Endodermal cell (in vitro differentiated cells): ENCODE measurements around the gene EME2. TPM values are rescaled to one million over a fixed set of nuclear protein-coding genes. Genes with fewer than 3 reads are reported as not detected.
"Not testable (repeated sequence)": the region's sequence is repeated elsewhere in the genome, so short reads cannot be mapped to it uniquely, and the experiment has no call there.

Experiments
- DNase-seq: peaks from one replicate; pipeline ENCODE4 v3.0.0-alpha.2; 2017
- H3K27ac ChIP-seq: 2 replicates; pipeline ENCODE4 v1.5.1; 2013; ENCODE audit warnings: mild to moderate bottlenecking, low read depth, low read length, moderate library complexity
- H3K27me3 ChIP-seq: 2 replicates; pipeline ENCODE4 v1.6.1; 2013; ENCODE audit warnings: mild to moderate bottlenecking, low read length, moderate library complexity; ENCODE audit not compliant: insufficient read depth, control insufficient read depth, poor library complexity, severe bottlenecking
- H3K36me3 ChIP-seq: 2 replicates; pipeline ENCODE4 v1.7.0; 2013; ENCODE audit warnings: mild to moderate bottlenecking, low read length, moderate library complexity; ENCODE audit not compliant: control insufficient read depth, insufficient read depth
- H3K4me1 ChIP-seq: one replicate; pipeline ENCODE4 v1.7.0; 2013; ENCODE audit warnings: low read length; ENCODE audit not compliant: control insufficient read depth, insufficient read depth
- H3K4me3 ChIP-seq: 2 replicates; pipeline ENCODE4 v1.5.1; 2013; ENCODE audit warnings: mild to moderate bottlenecking, low read length, moderate library complexity
- H3K9ac ChIP-seq: 2 replicates; pipeline ENCODE4 v1.6.1; 2013; ENCODE audit warnings: mild to moderate bottlenecking, low read length, moderate library complexity; ENCODE audit not compliant: poor library complexity, severe bottlenecking; ENCODE audit errors: extremely low read depth
- H3K9me3 ChIP-seq: 2 replicates; pipeline ENCODE4 v1.6.1; 2013; ENCODE audit warnings: mild to moderate bottlenecking, low read length, moderate library complexity; ENCODE audit not compliant: control insufficient read depth
- H3K27ac Mint-ChIP-seq: 2 replicates; pipeline ENCODE4 v1.8.0; 2020; ENCODE audit warnings: mixed read lengths
- H3K27me3 Mint-ChIP-seq: 2 replicates; pipeline ENCODE4 v1.8.0; 2021; ENCODE audit warnings: mild to moderate bottlenecking, mixed read lengths; ENCODE audit not compliant: insufficient read depth
- H3K36me3 Mint-ChIP-seq: 2 replicates; pipeline ENCODE4 v1.8.0; 2020; ENCODE audit warnings: low read depth, mixed read lengths
- H3K4me1 Mint-ChIP-seq: 2 replicates; pipeline ENCODE4 v1.8.0; 2020; ENCODE audit warnings: mixed read lengths
- H3K4me3 Mint-ChIP-seq: 2 replicates; pipeline ENCODE4 v1.8.0; 2020; ENCODE audit warnings: mild to moderate bottlenecking, moderate library complexity, mixed read lengths
- H3K9me3 Mint-ChIP-seq: 2 replicates; pipeline ENCODE4 v1.8.0; 2020; ENCODE audit warnings: mild to moderate bottlenecking, mixed read lengths
- WGBS, 2 experiments: methylation state at CpG; one replicate each; pipeline versions ENCODE4 v1.1.5 to v1.1.7; 2013; ENCODE audit warnings: missing lambda C conversion rate in 2 of 2, mixed read lengths in 1 of 2; ENCODE audit not compliant: insufficient coverage in 1 of 2, insufficient read length in 1 of 2; 5-methylcytosine and 5-hydroxymethylcytosine counted together
- total RNA-seq, 2 donors: library from RNA; stranded (reverse); fragmentation: NEBNext Ultra II Directional in 1 of 2; extraction: Animal tissue kit (Norgen Biotek cat#: 25700) in 1 of 2; gene quantifications; 2 replicates in 1 of 2; 3 replicates in 1 of 2; pipeline ENCODE4 v1.2.1, GENCODE V29; 2021
- TF ChIP-seq, protein P1 (sequence below): fragments of 200-600 bp; sonication (generic); conservative IDR thresholded peaks from 2 replicates; pipeline ENCODE4 v1.5.0; 2021; ENCODE audit warnings: antibody characterized with exemption, mild to moderate bottlenecking

EME2 gene
- total RNA-seq, 2 donors from 2014 or later, result 34.3 to 64.3 TPM

DNA sequence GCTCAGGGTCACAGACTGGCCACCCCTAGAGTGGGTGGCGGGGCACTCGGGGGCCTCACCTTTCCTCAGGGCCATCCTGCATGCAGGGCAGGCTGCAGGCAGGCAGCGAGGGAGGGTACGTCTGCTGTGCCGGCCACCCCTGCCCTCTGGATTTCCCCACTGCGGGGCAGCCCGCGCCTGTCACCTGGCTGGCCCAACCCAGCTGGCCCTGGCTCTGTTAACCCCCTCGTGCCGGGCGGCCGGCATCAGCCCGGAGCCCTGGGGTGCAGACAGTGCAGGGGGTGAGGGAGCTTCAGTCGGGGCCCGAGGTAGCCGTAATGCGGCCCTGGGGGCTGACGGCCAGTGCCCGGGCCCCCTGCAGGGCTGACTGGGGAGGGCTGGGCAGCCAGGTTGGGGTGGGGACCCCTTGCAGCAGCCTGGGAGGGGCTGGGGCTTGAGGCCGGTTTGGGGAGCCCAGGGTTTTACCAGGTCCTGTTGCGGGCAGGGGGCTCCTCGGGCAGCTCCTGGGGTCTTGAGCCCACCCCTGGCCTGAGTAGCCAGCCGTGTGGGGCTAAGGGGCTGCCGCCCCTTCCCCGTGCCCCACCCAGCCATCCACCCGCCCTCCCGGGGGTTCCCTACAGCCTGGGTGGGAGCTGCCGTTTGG lies 21.1 kb downstream of the EME2 start, which contains the start of gene IGFALS:
TSS of gene IGFALS (minus strand) at position 128 of the 643 bp plus-strand sequence. CDS start at position 75, 53 bp downstream.
- no peaks in the 10 kb centered on the region for H3K27me3 Mint-ChIP-seq
- Histone ChIP-seq H3K27ac (no peak within 1 kb of the TSS), H3K4me3 (no peak within 1 kb of the TSS), H3K27me3 (no peaks in the 10 kb centered on the region), H3K9me3 (peaks cover 12% of the 10 kb centered on the region), H3K36me3 (no peaks in the 10 kb centered on the region), H3K4me1 (no peaks in the 10 kb centered on the region), H3K9ac (no peak within 1 kb of the TSS)
- no peak within 1 kb of the TSS for H3K4me3 Mint-ChIP-seq
- DNase-seq, result no peak
- TF ChIP-seq, protein P1, sequence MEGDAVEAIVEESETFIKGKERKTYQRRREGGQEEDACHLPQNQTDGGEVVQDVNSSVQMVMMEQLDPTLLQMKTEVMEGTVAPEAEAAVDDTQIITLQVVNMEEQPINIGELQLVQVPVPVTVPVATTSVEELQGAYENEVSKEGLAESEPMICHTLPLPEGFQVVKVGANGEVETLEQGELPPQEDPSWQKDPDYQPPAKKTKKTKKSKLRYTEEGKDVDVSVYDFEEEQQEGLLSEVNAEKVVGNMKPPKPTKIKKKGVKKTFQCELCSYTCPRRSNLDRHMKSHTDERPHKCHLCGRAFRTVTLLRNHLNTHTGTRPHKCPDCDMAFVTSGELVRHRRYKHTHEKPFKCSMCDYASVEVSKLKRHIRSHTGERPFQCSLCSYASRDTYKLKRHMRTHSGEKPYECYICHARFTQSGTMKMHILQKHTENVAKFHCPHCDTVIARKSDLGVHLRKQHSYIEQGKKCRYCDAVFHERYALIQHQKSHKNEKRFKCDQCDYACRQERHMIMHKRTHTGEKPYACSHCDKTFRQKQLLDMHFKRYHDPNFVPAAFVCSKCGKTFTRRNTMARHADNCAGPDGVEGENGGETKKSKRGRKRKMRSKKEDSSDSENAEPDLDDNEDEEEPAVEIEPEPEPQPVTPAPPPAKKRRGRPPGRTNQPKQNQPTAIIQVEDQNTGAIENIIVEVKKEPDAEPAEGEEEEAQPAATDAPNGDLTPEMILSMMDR, result no peak
- 90 to 93% methylated on average over 6 to 28 of the region's 28 CpGs for WGBS, 2 experiments
- no peak within 1 kb of the TSS for H3K27ac Mint-ChIP-seq
- H3K36me3 Mint-ChIP-seq, result peaks cover 15% of the 10 kb centered on the region
- no peaks in the 10 kb centered on the region for H3K4me1 Mint-ChIP-seq
- peaks cover 27% of the 10 kb centered on the region for H3K9me3 Mint-ChIP-seq

DNA sequence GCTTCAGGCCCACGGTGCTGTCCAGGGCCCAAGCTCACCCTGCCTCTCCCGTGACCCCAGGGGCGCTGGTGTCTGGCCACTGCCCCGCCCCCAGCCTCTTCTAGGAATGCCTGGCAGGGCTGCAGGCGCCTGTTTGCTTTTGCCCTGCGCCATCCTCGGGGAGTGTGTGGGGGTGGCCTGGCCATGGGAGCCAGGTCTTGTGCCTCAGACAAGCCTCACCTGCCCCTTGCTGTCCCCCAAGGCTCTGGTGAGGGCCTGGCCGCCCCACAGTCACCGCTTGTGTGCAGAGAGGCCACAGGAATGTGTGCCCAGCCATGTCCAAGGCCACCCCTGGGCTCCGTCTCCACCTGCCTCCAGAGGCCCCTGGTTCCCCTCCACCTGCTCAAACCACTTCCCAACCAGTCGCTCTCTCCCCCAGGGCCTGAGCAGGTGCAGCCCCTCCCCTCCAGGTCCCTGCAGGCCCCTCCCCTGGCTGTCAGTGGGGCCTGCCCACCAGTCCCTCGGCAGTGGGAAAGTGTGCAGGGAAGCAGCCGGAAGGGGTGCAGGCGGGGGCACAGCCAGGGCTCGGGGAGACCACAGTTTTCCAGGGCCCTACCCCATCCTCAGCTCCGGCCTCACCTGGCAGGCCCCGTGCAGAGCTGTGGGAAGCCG lies 21.7 kb downstream of the EME2 start:
- no peaks in the 10 kb centered on the region for H3K4me1 Mint-ChIP-seq
- Histone ChIP-seq H3K36me3 (no peaks in the 10 kb centered on the region), H3K27me3 (no peaks in the 10 kb centered on the region), H3K4me1 (no peaks in the 10 kb centered on the region), H3K4me3 (no peak overlapping the region), H3K9me3 (peaks cover 18% of the 10 kb centered on the region), H3K9ac (no peak overlapping the region), H3K27ac (no peak overlapping the region)
- TF ChIP-seq, protein P1, result no peak
- peaks cover 34% of the 10 kb centered on the region for H3K9me3 Mint-ChIP-seq
- H3K27me3 Mint-ChIP-seq, result no peaks in the 10 kb centered on the region
- 89 to 92% methylated on average over 6 to 18 of the region's 18 CpGs for WGBS, 2 experiments
- DNase-seq, result peak; percentile 40
- no peak overlapping the region for H3K27ac Mint-ChIP-seq
- H3K4me3 Mint-ChIP-seq, result no peak overlapping the region
- peaks cover 18% of the 10 kb centered on the region for H3K36me3 Mint-ChIP-seq

DNA sequence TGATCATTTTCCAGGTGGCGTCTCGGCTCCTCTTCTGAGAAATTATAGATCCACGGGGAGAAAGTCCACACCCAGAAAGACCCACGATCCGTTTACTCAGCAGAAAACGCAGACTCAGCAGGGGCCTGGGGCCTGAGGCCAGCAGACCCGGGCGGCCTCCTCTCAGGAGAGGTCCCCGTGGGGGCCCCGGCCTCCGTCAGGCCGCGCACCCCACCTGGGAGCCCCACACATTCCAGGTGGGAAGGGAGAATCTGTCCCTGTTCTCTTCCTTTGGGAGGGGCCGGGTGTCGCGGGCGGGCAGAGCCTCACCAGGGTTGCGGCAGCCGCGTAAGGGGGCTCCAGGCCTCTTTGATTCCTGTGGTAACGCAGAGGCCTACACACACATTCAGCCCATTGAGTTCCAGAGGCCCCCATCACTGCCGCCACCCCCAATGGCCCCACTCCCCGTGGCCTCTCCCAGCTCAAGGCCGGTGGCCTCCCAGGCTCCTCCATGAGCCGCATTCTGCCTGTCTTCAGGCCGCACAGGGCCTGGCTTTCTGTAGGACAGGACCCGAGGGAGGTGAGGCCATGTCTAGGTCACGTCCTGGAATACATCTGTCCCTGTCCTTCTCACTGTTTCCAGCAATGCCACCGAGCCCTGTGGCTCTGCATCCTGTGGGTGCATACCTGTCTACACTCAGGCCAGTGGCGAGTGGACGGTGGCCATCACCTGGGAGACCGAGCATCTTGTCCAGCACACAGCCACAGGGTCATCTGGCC lies 22.5 kb downstream of the EME2 start:
- Histone ChIP-seq H3K9me3 (peaks cover 26% of the 10 kb centered on the region), H3K27ac (no peak overlapping the region), H3K27me3 (no peaks in the 10 kb centered on the region), H3K4me3 (no peak overlapping the region), H3K9ac (no peak overlapping the region), H3K36me3 (no peaks in the 10 kb centered on the region), H3K4me1 (no peaks in the 10 kb centered on the region)
- Mint-ChIP-seq H3K4me3 (no peak overlapping the region), H3K4me1 (no peaks in the 10 kb centered on the region), H3K36me3 (peaks cover 25% of the 10 kb centered on the region), H3K27ac (no peak overlapping the region), H3K9me3 (peaks cover 41% of the 10 kb centered on the region), H3K27me3 (no peaks in the 10 kb centered on the region)
- DNase-seq, result no peak
- 93 to 95% methylated on average over 18 to 32 of the region's 32 CpGs for whole genome bisulfite sequencing, 2 experiments
- TF ChIP-seq, protein P1, result no peak

DNA sequence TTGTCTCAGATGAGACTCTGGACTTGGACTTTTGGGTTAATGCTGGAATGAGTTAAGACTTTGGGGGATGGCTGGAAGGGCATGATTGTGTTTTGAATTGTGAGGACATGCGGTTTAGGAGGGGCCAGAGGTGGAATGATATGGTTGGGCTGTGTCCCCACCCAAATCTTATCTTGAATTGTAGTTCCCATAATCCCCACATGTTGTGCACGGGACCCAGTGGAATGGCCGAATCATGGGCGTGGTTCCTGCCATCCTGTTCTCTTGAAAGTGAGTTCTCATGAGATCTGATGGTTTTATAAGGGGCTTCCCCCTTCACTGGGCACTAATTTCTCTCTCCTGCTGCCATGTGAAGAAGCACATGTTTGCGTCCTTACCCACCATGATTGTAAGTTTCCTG lies 26.7 kb downstream of the EME2 start:
- not testable (repeated sequence) for H3K27me3 Mint-ChIP-seq, H3K4me3 Mint-ChIP-seq, H3K27ac ChIP-seq, H3K9ac ChIP-seq, H3K4me1 Mint-ChIP-seq, H3K27ac Mint-ChIP-seq, H3K36me3 ChIP-seq, H3K4me1 ChIP-seq, H3K27me3 ChIP-seq, DNase-seq, H3K4me3 ChIP-seq
- peaks cover 36% of the 10 kb centered on the region for H3K36me3 Mint-ChIP-seq
- H3K9me3 Mint-ChIP-seq, result peaks cover 64% of the 10 kb centered on the region
- WGBS, 2 experiments, result 69 to 89% methylated on average over 3 to 4 of the region's 5 CpGs
- H3K9me3 ChIP-seq, result peaks cover 26% of the 10 kb centered on the region
